HCT116 (cell line): ENCODE results near the gene KIAA1671. TPM values are rescaled to one million over a fixed set of nuclear protein-coding genes. Genes with fewer than 3 reads are reported as not detected.
"Not testable (repeated sequence)": the region's sequence is repeated elsewhere in the genome, so short reads cannot be mapped to it uniquely, and the experiment has no call there.

ENCODE experiments used
- ATAC-seq: fragments of 200-7000 bp; cut with Tn5 transposase; 2 replicates; pipeline ENCODE4 v1.9.1; 2020; ENCODE audit warnings: mild to moderate bottlenecking, moderate library complexity
- BruUV-seq: library from RNA; stranded (reverse); fragments of 400-500 nt; replicated peaks from 2 replicates; lab custom pipeline; 2021; lab: Mats Ljungman, UMichigan
- CTCF ChIA-PET: fragments of 300-600 bp; sonication (Branson Sonifier 250); formaldehyde crosslinking; loops from one replicate; lab custom pipeline; 2021; ENCODE audit warnings: antibody characterized with exemption; lab: Charles Lee
- POLR2A ChIA-PET: fragments of 300-600, 350-600 bp; sonication (Branson Sonifier 250); formaldehyde crosslinking; loops from one replicate; lab custom pipeline; 2021; ENCODE audit warnings: antibody characterized with exemption; lab: Charles Lee
- RAD21 ChIA-PET, 2 experiments: fragments of 300-600 bp; sonication (Branson Sonifier 250); formaldehyde crosslinking; loops; one replicate each; lab custom pipeline; 2023; ENCODE audit warnings: low total read pairs in 2 of 2; ENCODE audit not compliant: uncharacterized antibody in 2 of 2, unreplicated experiment in 2 of 2, low non-redundant PET in 1 of 2; lab: Charles Lee
- DNase-seq: peaks from one replicate; pipeline ENCODE4 v3.0.0-alpha.2; 2010; ENCODE audit warnings: low read depth, low spot score
- H2AFZ ChIP-seq: fragments of 200-600 bp; shearing (Covaris generic), sonication (generic); 2 replicates; pipeline ENCODE4 v1.6.1; 2017; ENCODE audit warnings: low read depth, mixed run types, mixed read lengths, antibody characterized with exemption, low read length; ENCODE audit not compliant: poor library complexity, severe bottlenecking
- H3K27ac ChIP-seq: 2 replicates; pipeline ENCODE4 v1.5.1; 2012; ENCODE audit warnings: low read depth, low read length
- H3K27me3 ChIP-seq: fragments of 200-600 bp; sonication (generic); 2 replicates; pipeline ENCODE4 v1.6.1; 2016; ENCODE audit warnings: mixed run types, low read length, mixed read lengths; ENCODE audit not compliant: insufficient read depth
- H3K36me3 ChIP-seq, 2 experiments: fragments of 200-500 bp in 1 of 2; fragments of 200-600 bp in 1 of 2; sonication (Bioruptor generic) in 1 of 2; sonication (generic) in 1 of 2; 2 replicates each; pipeline versions ENCODE4 v1.5.1 to v1.6.1; 2014 to 2016; ENCODE audit warnings: low read length in 2 of 2, inconsistent platforms in 1 of 2, mixed read lengths in 1 of 2, mixed run types in 1 of 2; ENCODE audit not compliant: insufficient read depth in 2 of 2, control insufficient read depth in 1 of 2
- H3K4me1 ChIP-seq, 2 experiments: fragments of 200-600 bp in 1 of 2; sonication (generic) in 1 of 2; 2 replicates each; pipeline versions ENCODE4 v1.5.1 to v1.6.1; 2012 to 2017; ENCODE audit warnings: low read length in 2 of 2, inconsistent platforms in 1 of 2, mild to moderate bottlenecking in 1 of 2, mixed read lengths in 1 of 2, mixed run types in 1 of 2, moderate library complexity in 1 of 2; ENCODE audit not compliant: insufficient read depth in 2 of 2, control insufficient read depth in 1 of 2
- H3K4me2 ChIP-seq: fragments of 200-600 bp; sonication (generic); 2 replicates; pipeline ENCODE4 v1.6.1; 2017; ENCODE audit warnings: mixed run types, low read length, mixed read lengths
- H3K4me3 ChIP-seq, 2 experiments: fragments of 200-600 bp in 1 of 2; sonication (generic) in 1 of 2; replicated peaks in 1 of 2; 2 replicates each; pipeline ENCODE4 v1.5.1; 2011 to 2016; ENCODE audit warnings: low read length in 2 of 2, control low read depth in 1 of 2, low read depth in 1 of 2, mild to moderate bottlenecking in 1 of 2, mixed read lengths in 1 of 2, mixed run types in 1 of 2
- H3K79me2 ChIP-seq: fragments of 200-600 bp; sonication (generic); 2 replicates; pipeline ENCODE4 v1.6.1; 2017; ENCODE audit warnings: mild to moderate bottlenecking, mixed run types, low read length, moderate library complexity, mixed read lengths; ENCODE audit not compliant: insufficient read depth
- H3K9ac ChIP-seq: fragments of 200-600 bp; sonication (generic); 2 replicates; pipeline ENCODE4 v1.6.1; 2016; ENCODE audit warnings: low read length, mixed read lengths
- H3K9me2 ChIP-seq: fragments of 200-600 bp; sonication (generic), shearing (Covaris generic); 2 replicates; pipeline ENCODE4 v1.6.1; 2017; ENCODE audit warnings: mixed run types, mild to moderate bottlenecking, moderate library complexity; ENCODE audit not compliant: insufficient read depth
- H3K9me3 ChIP-seq, 2 experiments: fragments of 200-500 bp in 1 of 2; fragments of 200-600 bp in 1 of 2; sonication (Bioruptor generic) in 1 of 2; sonication (generic) in 1 of 2; 2 replicates each; pipeline ENCODE4 v1.6.1; 2014 to 2017; ENCODE audit warnings: low read length in 2 of 2, mixed read lengths in 2 of 2, inconsistent platforms in 1 of 2, low read depth in 1 of 2, mild to moderate bottlenecking in 1 of 2, mixed run types in 1 of 2, moderate library complexity in 1 of 2; ENCODE audit not compliant: control insufficient read depth in 1 of 2, insufficient read depth in 1 of 2
- H4K20me1 ChIP-seq: fragments of 200-600 bp; sonication (generic), shearing (Covaris generic); 2 replicates; pipeline ENCODE4 v1.6.1; 2017; ENCODE audit warnings: mixed run types, mild to moderate bottlenecking, moderate library complexity; ENCODE audit not compliant: insufficient read depth
- ATF3 ChIP-seq: IDR thresholded peaks from 2 replicates; pipeline ENCODE4 v1.6.1; 2012
- CEBPB ChIP-seq: IDR thresholded peaks from 2 replicates; pipeline ENCODE4 v1.6.1; 2012; ENCODE audit warnings: low read depth
- ELF1 ChIP-seq: IDR thresholded peaks from 2 replicates; pipeline ENCODE4 v1.6.1; 2012; ENCODE audit warnings: low read depth, borderline replicate concordance
- EZH2 ChIP-seq: fragments of 200-600 bp; sonication (generic); IDR thresholded peaks from 2 replicates; pipeline ENCODE4 v1.6.1; 2017; ENCODE audit warnings: antibody characterized with exemption, mixed run types
- JUND ChIP-seq: IDR thresholded peaks from 2 replicates; pipeline ENCODE4 v1.6.1; 2012
- SIN3A ChIP-seq: IDR thresholded peaks from 2 replicates; pipeline ENCODE4 v1.6.1; 2012; ENCODE audit warnings: low read depth
- SRF ChIP-seq: IDR thresholded peaks from 2 replicates; pipeline ENCODE4 v1.6.1; 2012; ENCODE audit warnings: low read depth
- YY1 ChIP-seq: IDR thresholded peaks from 2 replicates; pipeline ENCODE4 v1.6.1; 2011; ENCODE audit warnings: low read length, low read depth, moderate library complexity, mild to moderate bottlenecking; ENCODE audit not compliant: insufficient replicate concordance; ENCODE audit errors: extremely low read depth
- ZNF274 ChIP-seq: fragments of 200-500 bp; sonication (Bioruptor generic); IDR thresholded peaks from 2 replicates; pipeline ENCODE4 v1.6.1; 2014; ENCODE audit warnings: mild to moderate bottlenecking, low read depth, low read length, inconsistent platforms
- intact Hi-C: fragments of 100-400 bp; cut with micrococcal nuclease; formaldehyde crosslinking; loops from 2 replicates; pipeline ENCODE4 v1.10.0; 2022
- total RNA-seq: library from RNA; stranded (reverse); gene quantifications from one replicate; pipeline ENCODE4 v1.2.1, GENCODE V29; 2021; ENCODE audit not compliant: unreplicated experiment
- TF ChIP-seq, protein P1 (sequence below), 3 experiments: fragments of 200-600 bp in 1 of 3; sonication (generic) in 1 of 3; IDR thresholded peaks in 2 of 3; conservative IDR thresholded peaks in 1 of 3; 2 replicates each; pipeline ENCODE4 v1.5.1; 2012 to 2017; ENCODE audit warnings: low read depth in 2 of 3, low read length in 2 of 3, antibody characterized with exemption in 1 of 3, borderline replicate concordance in 1 of 3, control low read depth in 1 of 3, mild to moderate bottlenecking in 1 of 3, mixed read lengths in 1 of 3, mixed run types in 1 of 3, moderate library complexity in 1 of 3; ENCODE audit not compliant: insufficient read depth in 1 of 3
- TF ChIP-seq, protein P2 (sequence below): IDR thresholded peaks from 2 replicates; pipeline ENCODE4 v1.6.1; 2011; ENCODE audit warnings: mild to moderate bottlenecking, low read length, moderate library complexity; ENCODE audit not compliant: insufficient replicate concordance; ENCODE audit errors: extremely low read depth

Gene KIAA1671
- total RNA-seq, 1 experiment from 2014 or later = 36.8 TPM

DNA sequence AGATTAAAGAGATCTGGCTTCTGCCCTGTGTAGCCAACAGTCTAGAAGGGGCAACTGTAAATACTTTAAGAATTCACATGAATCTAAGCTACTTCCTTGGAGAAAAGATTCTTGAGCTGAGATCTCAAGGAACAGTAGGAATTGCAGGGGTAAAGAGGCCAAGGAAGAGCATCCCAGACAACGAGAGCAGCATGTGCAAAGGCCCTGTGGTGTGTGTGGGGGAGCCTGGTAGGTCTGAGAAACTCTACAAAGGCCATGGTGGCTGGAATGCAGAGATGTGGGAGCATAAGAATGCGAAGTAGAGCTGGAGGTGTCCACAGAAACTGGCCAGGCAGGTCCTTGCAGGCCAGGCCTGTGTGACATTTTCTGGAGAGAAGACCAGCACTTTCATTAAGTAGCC is 278.2 kb downstream of the KIAA1671 start:
- CTCF ChIA-PET = not testable (repeated sequence)

DNA sequence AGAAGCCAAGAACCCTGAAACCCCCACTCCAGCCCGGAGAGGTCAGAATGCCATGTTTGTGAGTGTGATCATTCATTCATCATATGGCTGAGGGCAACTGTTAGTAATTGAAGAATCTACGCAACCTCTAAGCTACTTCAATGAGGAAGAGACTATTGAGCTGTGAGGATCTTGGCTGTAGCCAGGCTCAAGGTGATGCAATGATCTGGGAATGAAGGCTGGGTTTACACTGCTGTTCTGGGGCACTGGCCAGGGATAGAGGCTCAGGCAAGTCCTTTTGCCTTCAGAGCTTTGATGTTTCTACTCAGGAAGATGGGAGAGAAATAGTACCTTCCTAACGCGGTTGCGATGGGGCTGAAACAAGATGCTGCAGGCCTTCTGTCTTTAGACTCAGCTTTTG is 279.8 kb downstream of the KIAA1671 start:
- Histone ChIP-seq H3K9me2 (no peaks in the 10 kb centered on the region), H2AFZ (no peak overlapping the region), H3K36me3 (no peaks in the 10 kb centered on the region), H4K20me1 (no peaks in the 10 kb centered on the region), H3K9me3 (no peaks in the 10 kb centered on the region), H3K9ac (no peak overlapping the region), H3K4me3 (no peak overlapping the region), H3K27me3 (no peaks in the 10 kb centered on the region), H3K27ac (no peak overlapping the region), H3K4me2 (no peak overlapping the region), H3K4me1 (peaks cover 0 to 4% of the 10 kb centered on the region in 2 experiments; a peak in 1 of 4 replicates), H3K79me2 (no peaks in the 10 kb centered on the region)
- no peak for ATAC-seq
- no peak for DNase-seq
- TF ChIP-seq ELF1 (no peak), ATF3 (no peak), EZH2 (no peak), YY1 (no peak), ZNF274 (no peak), JUND (no peak), SRF (no peak), CEBPB (no peak), SIN3A (no peak)
- TF ChIP-seq, protein P1, sequence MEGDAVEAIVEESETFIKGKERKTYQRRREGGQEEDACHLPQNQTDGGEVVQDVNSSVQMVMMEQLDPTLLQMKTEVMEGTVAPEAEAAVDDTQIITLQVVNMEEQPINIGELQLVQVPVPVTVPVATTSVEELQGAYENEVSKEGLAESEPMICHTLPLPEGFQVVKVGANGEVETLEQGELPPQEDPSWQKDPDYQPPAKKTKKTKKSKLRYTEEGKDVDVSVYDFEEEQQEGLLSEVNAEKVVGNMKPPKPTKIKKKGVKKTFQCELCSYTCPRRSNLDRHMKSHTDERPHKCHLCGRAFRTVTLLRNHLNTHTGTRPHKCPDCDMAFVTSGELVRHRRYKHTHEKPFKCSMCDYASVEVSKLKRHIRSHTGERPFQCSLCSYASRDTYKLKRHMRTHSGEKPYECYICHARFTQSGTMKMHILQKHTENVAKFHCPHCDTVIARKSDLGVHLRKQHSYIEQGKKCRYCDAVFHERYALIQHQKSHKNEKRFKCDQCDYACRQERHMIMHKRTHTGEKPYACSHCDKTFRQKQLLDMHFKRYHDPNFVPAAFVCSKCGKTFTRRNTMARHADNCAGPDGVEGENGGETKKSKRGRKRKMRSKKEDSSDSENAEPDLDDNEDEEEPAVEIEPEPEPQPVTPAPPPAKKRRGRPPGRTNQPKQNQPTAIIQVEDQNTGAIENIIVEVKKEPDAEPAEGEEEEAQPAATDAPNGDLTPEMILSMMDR (IDR thresholded peaks at IDR 0.05 in 2 of 3, conservative IDR thresholded peaks at IDR 0.05 in 1 of 3; ENCODE audit: borderline replicate concordance in 1 of 3, insufficient read depth in 1 of 3, low read depth in 2 of 3, low read length in 2 of 3) = no peak
- TF ChIP-seq, protein P2, sequence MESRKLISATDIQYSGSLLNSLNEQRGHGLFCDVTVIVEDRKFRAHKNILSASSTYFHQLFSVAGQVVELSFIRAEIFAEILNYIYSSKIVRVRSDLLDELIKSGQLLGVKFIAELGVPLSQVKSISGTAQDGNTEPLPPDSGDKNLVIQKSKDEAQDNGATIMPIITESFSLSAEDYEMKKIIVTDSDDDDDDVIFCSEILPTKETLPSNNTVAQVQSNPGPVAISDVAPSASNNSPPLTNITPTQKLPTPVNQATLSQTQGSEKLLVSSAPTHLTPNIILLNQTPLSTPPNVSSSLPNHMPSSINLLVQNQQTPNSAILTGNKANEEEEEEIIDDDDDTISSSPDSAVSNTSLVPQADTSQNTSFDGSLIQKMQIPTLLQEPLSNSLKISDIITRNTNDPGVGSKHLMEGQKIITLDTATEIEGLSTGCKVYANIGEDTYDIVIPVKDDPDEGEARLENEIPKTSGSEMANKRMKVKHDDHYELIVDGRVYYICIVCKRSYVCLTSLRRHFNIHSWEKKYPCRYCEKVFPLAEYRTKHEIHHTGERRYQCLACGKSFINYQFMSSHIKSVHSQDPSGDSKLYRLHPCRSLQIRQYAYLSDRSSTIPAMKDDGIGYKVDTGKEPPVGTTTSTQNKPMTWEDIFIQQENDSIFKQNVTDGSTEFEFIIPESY = no peak
- no TSS peak for BruUV-seq
- ChIA-PET POLR2A (no interaction called here), CTCF (no interaction called here), RAD21 (no interaction called here)
- intact Hi-C loops = no loop called here

More for the DNA sequence above, 278.2 kb downstream of the KIAA1671 start:
- H3K27me3 ChIP-seq, H4K20me1 ChIP-seq, RAD21 ChIA-PET, H3K4me2 ChIP-seq, H3K4me3 ChIP-seq, H3K9me3 ChIP-seq, intact Hi-C loops, H3K4me1 ChIP-seq, POLR2A ChIA-PET, DNase-seq, H3K27ac ChIP-seq, H2AFZ ChIP-seq, H3K9me2 ChIP-seq, H3K9ac ChIP-seq, BruUV-seq, H3K36me3 ChIP-seq, ATAC-seq, H3K79me2 ChIP-seq: not testable (repeated sequence)
